RKO (cell line): ENCODE measurements around the gene SNRNP27.
"Not testable (repeated sequence)": the region's sequence is repeated elsewhere in the genome, so short reads cannot be mapped to it uniquely, and the experiment has no call there.

Experiments
- DNase-seq: peaks from one replicate; pipeline ENCODE4 v3.0.0-alpha.2; 2016; ENCODE audit warnings: low spot score

Gene SNRNP27

DNA sequence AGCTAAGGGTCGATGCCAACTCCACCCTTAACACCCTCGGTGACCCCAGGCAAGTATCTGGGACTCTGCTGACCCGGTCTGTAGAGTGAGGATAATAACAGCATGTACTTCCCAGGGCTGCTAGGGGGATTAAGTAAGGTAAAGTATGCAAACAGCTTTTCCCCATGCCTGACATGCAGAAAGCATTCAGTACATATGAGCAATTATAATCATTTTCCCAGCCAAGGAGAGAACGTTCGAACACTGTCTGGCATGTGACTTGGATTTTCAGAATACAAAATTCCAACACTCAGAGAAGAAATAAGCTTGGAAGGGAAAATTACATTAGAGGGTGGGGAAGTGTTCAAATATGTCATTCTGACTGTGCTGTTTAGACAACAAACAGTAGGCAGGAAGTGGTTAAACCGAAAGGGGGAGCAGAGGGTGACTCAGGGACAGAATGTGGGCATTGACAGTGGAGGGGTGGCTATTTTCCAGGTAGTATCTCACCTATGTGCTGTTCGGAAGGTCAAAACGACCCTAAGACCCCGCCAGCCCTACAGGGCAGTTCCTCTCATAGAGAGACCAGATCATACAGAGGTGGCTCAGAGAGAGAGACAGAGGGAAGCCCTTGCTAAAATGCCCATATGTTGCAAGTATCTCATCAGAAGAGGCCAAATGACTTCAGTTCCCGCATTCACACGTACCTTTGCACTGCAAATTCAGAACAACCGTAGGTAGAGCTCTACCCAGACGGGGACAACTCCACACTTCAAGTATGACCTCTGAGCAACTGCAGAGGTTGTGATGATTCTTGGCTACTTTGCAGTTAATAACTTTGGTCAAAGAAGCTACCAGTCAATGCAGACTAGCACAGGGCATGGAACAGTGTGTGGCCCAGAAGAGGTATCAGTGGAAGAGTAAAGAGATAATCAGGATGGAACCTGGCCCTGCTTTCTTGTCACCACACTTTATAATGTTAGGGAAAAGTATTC lies 52.9 kb downstream of the SNRNP27 start:
- peak; percentile 51 for DNase-seq

DNA sequence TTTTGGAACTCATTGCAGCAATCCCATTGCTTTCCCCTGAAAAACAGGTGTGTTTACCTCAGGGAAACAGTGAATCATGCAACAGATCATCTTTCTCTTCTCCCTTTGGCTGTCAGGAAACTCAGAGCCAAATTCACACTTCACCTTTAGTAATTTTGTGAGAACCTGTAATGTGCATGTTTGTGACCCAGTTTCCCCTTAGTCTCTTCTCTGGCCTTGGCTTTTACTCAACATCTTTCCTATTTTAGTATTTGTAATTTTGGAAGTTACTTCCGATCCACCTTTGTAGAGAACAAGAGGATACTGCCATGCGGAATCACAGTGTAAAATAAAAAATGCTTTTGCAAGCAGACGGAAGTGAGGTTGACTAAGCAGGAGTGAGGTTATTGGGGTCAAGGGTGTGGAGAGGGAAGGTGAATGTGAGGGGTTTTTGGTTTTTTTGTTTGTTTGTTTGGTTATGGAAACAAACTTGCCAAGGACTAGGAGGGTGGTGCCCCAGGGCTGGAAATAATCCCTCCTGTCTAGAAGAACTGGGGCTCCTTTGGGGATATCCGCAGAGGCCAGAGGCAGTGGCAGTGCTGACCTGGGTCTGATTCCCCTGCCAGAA lies 53.7 kb downstream of the SNRNP27 start:
- no peak for DNase-seq

DNA sequence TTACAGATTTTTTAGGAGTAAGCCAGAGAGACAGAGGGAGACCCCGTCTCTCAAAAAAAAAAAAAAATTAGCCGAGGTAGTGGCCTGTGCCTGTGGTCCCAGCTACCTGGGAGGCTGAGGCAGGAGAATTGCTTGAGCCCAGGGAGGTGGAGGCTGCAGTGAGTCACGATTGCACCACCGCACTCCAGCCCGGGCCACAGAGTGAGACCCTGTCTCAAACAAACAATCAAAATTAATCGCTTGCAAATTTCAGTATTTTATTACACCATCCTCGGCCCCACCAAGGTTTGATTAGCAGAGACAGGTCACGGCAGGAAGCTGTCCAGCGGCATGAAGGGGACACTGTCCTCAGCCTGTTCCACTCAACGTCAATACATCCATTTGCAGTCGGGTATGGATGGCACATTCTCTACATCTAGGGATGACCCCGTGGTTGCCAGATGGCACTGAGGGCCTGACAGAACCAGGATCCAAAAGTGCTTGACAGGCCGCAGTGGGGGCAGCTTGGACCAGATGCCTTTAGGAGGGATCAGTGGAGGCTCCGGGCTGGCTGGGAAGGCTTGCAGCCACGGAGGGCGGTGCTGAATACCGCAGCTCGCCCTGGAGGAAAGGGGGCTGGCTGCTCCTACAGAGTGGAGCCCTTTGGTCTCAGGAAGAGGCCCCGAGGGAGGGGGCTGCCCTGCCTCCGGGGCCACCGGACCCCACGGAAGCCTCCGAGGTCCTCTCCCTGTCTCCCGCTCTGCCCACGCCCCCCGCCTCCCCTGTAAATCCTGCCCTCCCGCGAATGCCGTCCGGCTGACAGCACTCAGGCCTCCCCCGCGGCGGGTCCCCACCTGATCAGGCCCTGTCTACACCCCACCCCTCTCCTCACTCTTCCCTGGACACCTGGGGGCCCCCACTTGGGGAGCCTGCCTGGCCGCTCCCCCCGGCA lies 54.5 kb downstream of the SNRNP27 start:
- no peak for DNase-seq

DNA sequence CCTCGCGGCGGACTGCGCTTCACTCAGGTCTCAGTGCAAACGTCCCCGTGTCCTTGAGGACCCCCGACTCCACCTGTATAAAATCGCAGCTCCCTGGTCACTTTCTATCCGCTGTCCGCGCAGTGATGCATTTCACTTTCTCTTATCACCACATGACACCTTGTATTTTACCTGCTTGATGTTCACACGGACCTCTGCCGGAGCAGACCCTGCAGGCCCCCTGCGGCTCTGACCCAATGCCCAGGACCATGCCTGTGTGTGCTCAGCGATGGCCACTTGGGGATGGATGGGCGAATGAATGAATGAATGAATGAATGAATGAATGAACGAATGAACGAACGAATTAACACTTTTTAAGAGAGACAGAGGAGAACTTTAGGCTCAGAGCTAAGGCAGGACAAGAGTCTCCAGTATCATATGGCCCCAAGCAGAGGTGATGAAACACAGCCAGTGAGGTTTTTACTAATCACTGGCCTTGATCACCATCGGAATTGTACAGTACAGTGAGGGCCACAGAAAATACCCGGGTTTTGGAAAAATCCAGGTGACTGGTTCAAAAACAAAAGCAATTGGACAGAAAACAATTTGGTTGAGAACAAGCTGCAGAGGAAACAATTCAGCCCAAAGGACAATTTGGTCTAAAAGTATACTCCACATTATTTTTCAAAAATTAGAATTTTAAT lies 55.3 kb downstream of the SNRNP27 start:
- no peak for DNase-seq

DNA sequence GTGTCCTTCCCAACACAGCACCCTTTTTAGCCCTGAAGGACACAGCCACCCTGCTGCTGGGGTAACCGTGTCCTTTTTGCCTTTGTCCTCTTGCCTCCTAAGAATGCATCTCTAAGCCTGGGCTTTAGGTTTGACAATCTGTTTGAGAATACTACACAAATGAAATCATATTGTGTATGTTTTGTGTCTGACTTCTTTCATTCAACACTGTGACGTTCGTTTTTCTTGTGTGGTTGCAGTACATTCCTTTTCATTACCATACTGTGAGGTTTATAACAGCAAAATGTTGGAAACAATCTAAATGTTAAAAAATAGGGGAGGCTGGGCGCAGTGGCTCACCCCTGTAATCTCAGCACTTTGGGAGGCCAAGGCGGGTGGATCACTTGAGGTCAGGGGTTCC lies 56.5 kb downstream of the SNRNP27 start:
- no peak for DNase-seq

DNA sequence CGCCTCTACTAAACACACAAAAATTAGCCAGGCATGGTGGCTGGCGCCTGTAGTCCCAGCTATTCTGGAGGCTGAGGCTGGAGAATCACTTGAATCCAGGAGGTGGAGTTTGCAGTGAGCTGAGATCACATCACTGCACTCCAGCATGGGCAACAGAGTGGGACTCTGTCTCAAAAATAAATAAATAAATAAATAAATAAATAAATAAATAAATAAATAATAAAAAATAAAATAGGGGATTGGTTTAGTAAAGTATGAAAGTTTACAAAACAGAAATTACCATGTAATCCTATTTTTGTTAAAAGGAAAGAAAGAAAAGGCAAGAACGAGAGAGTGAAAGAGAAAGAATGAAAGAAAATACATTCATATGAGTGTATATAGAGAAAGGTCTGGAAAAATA lies 56.9 kb downstream of the SNRNP27 start:
- DNase-seq = not testable (repeated sequence)

DNA sequence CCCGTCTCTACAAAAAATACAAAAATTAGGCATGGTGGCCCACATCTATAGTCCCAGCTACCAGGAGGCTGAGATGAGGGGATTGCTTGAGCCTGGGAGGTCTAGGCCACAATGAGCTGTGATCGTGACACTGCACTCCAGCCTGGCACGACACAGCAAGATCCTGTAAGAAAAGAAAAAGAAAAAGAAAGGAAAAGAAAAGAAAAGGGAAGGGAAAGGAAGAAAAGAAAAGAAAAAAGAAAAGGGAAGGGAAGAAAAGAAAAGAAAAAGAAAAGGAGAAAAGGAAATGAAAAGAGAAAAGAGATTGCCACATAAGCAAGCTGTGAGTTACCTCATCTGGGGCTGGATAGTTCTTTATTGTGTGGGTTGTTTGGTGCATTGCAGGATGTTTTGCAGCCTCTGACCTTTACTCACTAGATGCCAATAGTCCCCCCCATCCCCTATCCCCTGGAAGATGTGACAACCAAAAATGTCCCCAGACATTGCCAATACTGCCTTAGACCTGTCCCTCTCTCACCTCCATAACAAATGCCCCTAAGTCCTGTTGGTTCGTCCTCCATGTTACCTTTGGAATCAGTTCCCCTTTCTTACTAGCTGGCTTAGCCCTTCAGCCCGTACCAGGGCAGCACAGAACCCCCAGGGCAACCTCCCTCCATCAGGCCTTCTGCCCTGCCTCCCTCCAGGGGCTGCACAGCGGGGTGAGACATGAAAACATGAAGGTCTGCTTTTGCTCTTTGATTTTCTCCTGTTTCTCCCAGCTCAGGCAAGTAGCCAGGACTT lies 58.8 kb downstream of the SNRNP27 start:
- no peak for DNase-seq

DNA sequence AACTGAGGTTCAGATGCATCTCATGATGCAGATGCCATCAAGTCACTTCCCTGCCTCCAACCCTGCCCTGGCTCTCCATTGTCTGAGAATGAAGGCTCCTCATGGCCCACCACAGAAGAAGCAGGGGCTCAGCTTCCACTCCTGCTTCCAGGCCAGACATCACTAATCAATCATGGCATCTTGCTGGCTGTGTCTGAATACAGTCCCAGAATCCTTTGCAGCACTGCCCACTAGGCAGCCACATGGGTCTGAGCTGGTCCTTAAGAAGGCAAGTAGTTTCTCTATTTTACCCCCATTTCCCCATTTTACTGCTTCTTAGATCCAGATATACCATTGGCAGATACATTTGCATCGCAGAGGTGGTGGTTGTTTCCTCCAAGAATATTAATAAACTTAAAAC lies 60.3 kb downstream of the SNRNP27 start:
- no peak for DNase-seq
